HG03378 (cell line): Measurements from ENCODE around the gene SLC5A10.
"Not testable (repeated sequence)": the region's sequence is repeated elsewhere in the genome, so short reads cannot be mapped to it uniquely, and the experiment has no call there.

Experiments
- ATAC-seq: cut with Tn5 transposase; IDR thresholded peaks from one replicate; pipeline ENCODE4 v1.9.1; 2021; ENCODE audit warnings: mild to moderate bottlenecking, moderate library complexity; ENCODE audit not compliant: unreplicated experiment

SLC5A10 gene

DNA sequence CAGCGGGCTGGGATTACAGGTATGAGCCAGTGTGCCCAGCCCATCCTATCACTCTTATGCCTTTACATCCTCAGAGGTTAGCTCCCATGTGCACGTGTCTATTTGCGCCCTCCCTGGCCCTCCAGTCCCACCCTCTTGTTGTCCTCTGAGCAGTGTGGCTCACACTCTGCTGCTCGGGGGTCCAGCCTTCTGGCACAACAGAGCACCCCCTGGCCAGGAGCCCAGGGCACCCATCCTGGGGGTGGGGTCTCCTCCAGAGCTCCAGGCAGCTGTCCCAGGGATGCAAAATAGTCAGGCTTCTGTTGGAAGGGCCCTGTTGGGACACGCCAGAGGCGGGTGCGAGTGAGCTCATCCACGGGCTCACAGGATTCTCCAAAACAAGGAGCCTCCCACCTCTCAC is 64.3 kb downstream of the SLC5A10 start:
- ATAC-seq: no peak

DNA sequence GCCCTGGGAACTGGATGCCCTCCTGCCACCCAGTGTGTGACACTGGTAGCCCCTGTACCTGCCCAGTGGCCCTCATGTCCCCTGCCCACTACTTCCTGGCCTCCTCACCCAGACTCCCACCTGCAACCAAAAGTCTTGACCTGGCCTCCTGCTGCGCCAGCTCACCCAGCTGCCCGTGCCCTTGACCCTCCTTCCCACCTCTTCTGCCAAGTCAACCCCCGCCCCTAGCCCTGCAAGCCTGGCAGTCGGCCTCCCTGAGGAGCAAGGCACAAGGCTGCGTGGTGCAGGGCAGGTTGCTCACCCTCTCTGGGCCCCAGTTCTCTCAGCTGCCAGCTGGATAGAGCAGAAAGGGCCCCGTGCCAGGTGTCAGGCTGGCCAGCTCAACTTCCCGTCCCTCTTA is 64.9 kb downstream of the SLC5A10 start:
- no peak for ATAC-seq

DNA sequence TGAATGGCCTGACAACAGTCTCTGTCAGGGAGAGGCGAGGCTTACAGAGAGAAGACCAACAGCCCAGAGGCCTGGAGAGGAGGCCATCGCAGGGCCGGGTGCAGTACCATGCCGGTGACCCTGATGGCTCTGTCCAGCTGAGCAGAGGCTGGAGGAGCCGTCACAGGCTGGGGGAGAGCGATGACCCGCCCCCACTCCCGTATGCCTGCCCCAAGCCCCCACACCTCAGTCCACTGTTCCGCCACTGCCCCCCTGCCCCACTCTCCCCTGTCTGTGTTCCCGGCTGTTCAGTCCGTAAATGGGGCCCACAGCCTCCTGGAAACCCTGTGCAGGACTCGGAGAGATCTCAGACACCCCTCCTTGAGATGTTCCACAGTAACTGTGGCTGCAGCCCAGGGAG is 65.4 kb downstream of the SLC5A10 start:
- ATAC-seq: no peak

DNA sequence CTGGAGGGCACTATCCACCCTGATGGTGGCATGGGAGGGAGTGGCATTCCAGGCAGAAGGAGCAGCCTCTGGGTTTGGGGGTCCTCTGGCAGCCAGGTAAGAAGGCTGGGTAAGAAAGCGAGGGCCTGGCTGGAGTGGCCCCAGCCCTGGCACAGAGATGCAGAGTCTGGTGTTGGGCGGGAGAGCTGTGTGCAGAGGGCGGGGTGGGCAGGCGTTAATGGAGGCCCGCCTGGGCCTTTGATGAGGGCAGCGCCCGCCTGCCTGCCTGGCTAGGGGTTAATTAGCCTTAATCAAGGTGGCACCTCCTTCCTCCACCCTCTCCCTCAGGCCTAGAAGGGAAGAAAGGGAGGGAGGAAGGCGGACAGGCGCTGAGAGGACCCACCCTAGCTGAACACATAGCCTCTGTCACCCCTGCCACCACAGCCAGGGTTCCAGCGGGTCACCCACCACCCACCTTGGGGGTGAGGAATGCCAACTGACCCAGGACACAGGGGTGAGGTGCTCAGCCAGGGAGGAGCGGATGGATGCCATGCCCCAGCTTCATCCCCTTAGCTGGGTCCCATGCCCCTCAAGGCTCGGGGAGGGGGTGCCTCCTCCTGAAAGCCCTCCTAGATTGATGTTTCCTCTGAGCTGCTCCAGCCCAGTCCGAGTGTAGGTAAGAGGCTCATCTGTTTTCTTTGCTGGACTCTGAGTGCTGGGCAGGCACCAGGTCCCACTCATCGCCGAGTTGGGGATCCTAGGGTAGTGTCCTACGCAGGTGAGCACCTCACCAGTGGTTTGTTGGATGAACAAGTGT is 66.0 kb downstream of the SLC5A10 start:
- ATAC-seq: no peak

DNA sequence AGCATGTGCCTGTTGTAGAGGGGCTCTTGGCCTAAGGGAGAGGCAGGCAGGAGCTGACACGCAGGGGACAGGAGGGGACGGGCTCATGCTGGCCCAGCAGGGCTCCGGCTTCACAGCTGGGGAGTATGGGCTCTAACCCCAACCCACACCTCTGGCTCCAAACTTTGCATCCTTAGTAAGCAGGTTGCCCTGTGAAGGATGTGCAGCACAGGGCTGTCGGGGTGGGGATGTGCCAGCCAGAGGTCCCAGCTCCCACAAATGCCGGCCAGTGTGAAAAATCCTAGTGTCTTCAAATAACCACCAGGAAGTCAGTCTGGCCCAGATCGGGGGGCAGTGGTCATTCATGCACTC is 66.6 kb downstream of the SLC5A10 start:
- ATAC-seq: no peak

DNA sequence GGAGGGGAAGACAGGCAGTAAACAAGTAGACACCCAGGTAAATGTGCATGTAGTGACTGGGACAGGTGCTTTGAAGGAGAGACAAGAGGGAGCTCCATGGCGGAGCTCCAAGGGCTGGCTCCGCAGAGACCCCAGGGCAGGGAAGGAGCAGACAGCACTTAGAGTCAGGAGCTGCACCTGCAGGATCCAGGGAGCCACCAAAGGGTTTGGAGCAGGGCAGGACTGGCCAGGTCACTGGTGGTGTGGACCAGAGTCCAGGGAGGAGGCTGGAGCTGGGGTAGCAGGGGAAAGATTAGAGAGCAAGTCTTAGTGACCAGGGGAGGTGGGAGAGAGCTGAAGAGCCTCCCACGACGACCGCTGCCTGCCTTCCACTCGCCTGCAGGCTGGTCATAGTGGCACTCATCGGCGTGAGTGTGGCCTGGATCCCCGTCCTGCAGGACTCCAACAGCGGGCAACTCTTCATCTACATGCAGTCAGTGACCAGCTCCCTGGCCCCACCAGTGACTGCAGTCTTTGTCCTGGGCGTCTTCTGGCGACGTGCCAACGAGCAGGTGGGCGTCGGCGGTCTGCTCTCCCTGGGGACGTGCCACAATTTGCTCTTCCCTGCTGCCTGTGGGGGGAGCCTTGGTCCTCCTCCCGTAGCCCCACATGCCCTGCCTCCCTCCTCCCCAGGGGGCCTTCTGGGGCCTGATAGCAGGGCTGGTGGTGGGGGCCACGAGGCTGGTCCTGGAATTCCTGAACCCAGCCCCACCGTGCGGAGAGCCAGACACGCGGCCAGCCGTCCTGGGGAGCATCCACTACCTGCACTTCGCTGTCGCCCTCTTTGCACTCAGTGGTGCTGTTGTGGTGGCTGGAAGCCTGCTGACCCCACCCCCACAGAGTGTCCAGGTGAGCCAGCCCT is 67.3 kb downstream of the SLC5A10 start:
- no peak for ATAC-seq

DNA sequence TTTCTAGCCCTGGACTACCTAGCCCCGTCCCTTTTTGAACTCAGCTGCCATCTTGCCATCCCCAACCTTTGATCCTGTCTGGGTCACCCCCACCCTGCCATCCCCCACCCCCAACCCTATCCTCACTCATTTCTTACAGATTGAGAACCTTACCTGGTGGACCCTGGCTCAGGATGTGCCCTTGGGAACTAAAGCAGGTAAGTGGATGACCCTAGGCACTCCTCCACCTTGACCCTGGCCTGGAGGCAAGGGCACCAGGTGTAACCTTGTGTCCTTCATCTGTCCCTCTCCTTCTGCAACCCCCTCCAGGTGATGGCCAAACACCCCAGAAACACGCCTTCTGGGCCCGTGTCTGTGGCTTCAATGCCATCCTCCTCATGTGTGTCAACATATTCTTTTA is 68.1 kb downstream of the SLC5A10 start:
- no peak for ATAC-seq

DNA sequence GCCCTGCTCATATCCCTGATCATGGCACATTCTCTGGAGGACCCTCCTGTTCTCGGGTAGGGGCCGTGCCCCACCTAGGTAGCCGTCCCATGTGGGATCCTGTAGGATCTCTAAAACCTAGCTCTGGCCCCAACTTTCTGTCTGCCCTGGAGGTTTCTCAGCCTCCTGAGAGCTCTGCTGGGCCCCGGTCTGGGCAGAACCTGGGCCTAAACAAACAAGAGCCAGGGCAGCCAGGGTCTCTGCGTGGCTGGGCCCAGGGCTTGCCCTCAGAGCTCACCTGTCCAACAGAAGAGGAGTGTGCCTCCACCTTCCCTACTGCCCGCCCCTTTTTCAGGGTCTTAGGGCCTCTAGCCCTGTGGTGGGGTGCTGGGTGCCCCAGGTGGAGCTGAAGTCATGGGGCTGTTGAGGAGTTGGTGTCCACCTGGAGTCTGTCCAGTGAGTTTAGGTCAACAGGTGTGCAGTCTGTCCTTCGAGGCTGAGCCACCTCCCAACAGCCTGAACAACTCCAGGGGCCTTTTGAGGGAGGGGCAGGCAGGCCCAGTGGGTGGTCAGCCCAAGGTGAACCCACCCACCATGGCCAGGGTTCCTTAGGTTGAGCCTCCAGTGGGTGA is 69.2 kb downstream of the SLC5A10 start:
- not testable (repeated sequence) for ATAC-seq

DNA sequence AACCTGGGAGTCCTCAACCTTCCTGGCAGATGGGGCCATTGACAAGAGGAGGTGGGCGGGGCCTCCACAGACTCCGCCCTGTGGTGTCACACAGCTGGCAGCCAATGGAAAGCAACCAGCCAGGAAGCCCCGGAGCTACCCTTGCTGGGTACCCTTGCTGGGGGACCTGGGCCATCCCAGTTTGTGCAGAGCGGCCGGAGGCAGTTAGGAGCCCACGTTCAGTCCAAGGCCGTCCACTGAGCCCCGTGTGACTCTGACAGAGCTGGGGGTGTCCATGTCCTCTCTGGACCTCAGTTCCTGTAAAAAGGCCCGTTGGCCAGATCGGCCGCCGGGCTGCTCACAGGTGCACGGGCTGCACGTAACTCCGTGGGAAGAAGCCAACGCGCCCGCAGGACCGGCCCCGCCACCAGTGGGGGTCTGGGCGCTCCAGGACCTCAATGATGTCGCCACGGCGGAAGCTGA is 69.7 kb downstream of the SLC5A10 start:
- no peak for ATAC-seq

DNA sequence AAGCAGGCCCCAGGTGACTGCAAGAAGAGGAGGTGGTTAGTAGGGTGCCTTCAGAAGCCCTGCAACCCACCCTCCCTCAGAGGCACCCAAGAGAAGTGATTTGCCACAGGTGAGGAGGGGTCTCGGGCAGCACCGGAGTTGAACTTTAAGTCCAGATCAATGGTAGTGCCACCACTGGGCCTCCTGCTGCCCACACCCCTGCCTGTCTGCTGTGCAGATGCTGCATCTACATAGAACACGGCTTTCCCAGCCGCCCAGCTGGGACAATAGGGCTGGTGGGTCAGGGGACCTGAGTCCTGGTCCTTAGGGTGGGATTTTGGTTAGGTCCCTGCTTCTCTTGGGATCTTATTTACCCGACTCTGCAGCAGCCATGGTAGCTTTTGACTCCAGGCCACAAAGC is 70.2 kb downstream of the SLC5A10 start:
- no peak for ATAC-seq

DNA sequence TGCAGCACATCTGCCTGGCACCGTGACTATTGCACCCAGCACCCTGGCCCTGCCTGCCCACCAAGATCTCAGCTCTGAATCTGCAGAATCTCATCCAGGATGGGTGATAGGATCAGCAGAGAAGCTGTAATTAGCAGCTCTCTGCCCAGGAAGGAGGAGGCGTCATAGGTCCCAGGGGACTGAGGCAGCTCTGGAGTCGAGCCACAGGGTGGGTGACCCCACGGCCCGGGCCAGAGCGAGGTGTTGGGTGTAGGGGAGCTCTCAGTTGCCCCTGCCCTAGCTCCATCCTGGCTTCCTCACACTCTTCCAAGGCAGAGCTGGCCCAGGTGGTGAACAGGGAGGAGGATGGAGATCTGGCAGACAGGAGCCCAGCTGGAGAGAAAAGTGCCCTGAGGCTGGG is 70.8 kb downstream of the SLC5A10 start:
- ATAC-seq: no peak

DNA sequence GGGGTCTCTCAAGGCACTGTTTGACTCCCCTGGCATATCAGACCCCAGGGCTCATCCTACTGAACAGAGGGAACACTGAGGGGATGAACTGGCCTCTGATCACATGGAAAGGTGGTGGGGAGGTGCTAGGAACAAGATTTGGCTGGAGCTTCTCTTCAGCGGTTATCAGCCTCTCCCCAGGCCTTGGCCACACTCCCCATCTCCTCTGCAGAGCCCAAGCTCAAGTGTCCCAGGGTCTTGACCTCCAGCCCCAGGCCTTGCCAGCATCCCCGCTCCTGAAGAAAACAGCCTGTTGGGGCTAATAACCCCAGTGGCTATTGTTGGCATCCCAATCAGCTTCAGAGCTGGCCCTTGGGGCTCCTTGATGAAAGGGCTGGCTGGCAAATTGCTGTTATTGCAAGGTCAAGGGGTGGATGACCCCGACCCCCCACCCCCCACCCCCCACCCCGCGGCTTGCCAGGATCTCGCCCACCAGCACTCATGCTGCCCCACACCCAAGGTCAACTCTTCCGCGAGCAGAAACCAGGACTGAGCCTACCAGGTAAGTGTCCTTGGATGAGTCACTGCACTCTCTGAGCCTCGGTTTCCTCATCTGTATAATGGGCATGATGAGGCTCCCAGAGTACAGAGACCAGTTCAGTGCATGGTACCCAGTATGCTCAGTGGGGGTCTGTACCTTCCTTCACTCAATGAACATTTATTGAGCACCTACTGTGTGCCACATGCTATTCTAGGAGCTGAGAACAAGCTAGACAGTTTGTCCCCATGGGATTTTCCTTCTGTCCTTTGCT is 71.4 kb downstream of the SLC5A10 start:
- no peak for ATAC-seq

DNA sequence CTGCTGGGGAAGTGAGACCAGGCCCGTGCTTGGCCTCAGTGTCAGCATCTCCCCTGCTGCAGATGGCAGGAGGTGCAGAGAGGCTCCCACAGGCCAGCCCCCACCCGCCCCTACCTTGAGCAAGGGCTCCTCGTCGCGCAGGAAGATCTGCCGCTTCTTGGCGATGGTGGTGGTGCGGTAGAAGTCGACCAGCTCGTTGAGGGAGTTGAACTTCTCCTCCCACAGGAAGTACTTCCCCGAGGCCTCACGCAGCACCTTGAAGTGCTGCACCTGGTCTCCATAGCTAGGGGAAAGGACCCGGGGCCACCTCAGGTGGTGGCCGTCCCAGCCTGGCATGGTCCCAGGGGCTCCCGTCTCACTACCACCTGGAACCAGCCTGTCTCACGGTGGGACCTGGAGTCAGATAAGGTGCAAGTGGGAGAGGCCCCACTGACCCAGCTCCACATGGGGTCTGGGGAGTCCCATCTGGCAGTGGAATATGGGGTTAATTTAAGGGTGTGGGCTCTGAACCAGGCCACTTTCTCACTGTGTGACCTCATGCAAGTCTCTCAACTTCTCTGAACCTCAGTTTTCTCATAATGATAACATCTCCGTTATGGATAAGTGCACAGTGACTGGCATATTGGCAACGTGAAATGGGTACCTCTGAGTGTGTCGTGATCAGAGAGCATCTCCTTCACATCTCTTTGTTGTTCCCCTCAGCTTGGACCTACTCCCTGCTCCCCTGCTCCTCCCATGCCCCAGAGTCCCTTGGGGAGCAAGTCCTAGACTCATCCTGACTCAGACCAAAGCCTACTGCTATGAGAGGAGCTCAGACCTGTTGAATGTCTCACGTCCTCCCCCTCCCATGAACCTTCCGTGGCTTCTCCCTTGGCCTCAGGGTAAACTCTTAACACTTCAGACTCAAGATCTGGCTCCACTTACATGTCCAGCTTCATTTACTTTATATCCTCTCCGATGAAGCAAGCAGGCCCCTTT is 72.4 kb downstream of the SLC5A10 start:
- no peak for ATAC-seq

DNA sequence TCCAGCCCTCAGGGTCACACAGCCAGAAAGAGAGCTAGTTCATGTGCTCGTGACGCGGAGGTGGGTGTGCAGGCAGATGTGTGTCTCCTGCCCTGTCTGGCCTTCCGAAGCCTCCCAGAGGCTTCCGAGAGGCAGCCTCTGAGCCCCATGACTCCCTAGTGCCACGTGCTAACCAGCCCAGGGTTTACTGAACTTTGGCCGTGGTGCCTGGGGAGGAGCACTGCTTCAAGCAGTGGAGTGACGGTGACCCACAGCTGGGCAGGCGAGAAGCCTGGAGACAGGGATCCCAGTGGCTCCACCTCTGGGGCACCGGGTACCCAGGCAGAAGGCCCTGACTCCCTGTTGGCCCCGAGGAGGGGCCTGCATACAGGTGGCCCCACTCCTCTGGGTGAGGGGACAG is 76.7 kb downstream of the SLC5A10 start:
- ATAC-seq: not testable (repeated sequence)

DNA sequence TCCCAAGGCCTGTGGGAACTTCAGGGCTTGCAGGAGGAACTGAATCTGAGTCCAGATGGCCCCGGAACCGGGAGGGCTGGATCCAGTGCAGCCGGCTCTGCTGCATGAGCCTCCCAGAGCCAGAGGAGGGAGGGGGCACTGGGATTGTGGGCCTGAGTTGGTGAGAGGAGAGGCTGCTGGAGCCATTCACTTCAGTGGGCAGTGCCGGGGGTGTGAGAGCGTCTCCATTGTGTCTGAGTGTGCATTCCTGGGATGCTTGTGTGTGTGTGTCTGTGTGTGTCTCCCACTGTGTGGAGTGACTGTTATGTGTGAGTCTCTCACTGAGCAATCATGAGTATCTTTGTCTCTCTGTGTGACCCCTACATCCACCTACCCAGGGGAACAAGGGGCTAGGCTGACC is 77.8 kb downstream of the SLC5A10 start:
- not testable (repeated sequence) for ATAC-seq

DNA sequence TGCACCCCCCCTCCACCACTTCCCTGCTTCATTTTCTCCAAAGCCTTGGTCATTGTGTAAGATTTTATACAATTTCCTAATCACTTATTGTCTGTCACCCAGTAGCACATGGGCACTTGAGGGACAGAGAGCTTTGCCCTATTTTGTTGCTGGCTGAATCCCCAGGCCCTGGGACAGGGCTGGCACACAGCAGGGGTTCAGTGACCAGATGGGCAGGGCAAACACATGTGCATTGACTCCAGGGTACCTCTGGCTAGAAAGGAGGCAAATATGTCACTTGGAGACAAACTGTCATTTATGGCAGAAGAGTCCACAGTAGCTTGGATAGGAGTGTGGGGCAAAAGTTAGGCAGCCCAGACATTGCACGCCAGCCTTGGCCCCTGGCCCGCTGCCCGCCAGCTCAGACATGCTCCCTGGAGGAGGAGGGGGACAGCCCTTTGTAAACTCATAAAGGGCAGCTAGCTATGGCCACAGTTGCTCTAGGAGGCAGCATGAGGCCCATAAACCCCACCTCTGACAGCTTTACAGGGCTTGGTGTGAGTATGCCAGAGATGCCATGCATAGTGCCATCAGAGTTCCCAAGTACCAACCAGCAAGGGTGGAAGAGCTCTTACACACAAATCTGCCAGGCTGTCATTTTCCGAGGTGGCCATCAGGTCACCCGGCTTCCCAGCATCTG is 78.9 kb downstream of the SLC5A10 start:
- ATAC-seq: not testable (repeated sequence)

DNA sequence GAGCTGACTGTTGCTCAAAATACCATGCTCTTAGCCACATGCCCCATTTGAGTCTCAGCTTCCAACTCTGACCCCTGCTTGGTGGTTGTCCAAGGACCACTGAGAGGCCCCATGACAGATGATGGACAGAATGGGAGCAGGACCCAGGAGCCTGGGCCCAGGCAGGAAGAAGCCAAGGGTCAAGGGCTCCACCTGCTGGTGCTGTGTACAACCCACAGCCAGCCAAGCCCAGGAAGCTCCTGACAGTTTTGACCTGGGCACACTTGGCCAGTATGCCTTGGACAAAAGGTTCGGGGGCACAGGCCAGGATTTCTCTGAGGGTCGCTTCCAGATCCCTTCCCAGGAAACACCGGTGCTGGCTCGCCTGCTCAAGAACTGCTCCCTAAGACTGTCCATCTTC is 79.8 kb downstream of the SLC5A10 start:
- ATAC-seq: not testable (repeated sequence)

DNA sequence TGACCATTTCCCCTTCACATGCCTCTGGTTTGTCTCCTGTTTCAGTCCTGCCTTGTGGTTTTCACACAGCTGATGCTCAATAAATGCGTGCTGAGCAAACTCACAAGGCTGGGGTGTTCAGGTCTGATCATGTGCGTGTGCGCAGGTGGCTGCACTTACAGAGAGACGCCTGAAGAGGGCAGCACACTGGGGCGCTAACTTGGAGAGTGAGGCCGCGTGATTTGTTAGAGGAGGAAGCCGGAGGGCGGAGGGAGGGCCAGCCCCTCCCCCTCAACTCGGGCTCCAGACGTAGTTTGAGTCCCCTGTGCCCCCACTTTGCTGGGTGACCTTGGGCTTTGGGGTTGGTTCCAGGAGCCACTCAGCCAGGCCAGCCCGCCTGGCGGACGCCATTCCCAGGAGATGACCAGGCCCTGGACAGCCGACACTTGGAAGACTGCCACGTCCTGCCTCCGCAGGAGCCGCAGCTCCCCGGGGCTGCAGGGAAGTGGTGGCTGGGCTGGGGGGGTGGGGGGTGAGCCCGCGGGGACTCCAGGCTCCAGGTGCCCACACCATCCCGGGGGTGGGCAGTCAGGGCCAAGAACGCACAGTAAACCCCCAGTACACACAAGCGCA is 80.5 kb downstream of the SLC5A10 start:
- ATAC-seq: peak; percentile 38

DNA sequence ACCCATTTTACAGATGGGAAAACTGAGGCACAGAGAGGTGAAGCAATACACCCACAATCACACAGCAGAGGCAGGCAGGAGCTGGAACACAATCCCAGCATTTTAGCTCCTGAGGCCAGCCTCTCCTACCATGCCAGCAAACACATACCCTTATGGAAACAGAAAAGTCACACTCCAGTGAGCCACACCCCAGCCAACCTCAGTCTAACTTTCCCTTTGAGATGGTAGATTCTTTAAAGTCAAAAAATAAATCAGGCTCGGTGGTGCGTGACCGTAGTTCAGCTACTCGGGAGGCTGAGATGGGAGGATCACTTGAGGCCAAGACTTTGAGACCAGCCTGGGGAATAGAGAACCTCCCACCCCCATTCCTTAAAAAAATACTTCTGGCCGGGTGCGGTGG is 84.2 kb downstream of the SLC5A10 start:
- ATAC-seq: peak; percentile 33
